ENCODE results near the gene TMEM91. TPM values are rescaled to one million over a fixed set of nuclear protein-coding genes. Genes with fewer than 3 reads are reported as not detected.

TMEM91 gene
- total and polyA plus RNA-seq, 2 donors (not counting 3 experiments of a cell fraction or from before 2014, with no cell fraction given) = 9.0 to 13.2 TPM

DNA sequence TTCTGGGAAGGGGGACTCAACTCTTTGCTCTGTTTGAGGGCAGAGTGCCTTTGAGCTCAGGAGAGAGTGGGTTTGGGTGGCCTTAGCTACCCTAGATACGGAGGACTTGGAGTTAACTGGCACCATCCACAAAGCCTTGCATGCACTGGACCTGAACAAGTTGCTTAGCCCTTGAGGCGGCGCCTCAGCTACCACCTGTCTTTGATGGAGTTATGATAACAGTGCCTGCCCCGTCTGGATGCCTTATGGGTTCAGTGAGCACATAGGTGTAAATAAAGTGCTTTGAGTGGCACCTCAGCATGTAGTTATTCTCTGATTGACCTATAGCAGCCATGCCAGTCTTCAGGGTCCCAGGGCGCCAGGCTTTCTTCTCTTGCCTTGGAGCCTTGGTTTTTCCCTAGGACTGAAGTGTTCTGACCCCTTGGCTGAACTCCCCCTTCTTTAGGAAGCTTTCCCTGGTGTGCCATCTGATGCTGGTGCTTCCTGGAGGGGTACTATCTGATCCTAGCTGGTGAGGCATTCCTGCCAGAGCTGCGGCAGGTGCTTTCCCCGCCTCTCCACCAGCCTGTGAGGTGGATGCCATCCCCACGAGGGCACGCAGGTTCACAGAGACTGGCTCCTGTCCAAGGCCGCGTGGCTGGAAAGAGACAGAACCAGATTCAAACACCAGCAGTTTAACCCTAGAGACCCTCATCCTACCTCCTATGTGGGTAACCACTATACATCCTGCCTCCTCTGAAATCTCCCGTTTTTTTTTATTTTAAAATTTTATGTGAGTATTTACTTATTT is 27.0 kb downstream of the TMEM91 start:
- no peak for TF ChIP-seq POLR2A (IDR thresholded peaks at IDR 0.05; ENCODE audit: low read depth, low read length)
- no peak for TF ChIP-seq EZH2 (IDR thresholded peaks at IDR 0.05; ENCODE audit: borderline replicate concordance, low read depth, low read length, severe bottlenecking)
- TF ChIP-seq GATA2 (IDR thresholded peaks at IDR 0.05; ENCODE audit: insufficient read depth, insufficient read length, low read depth, low read length) = no peak
- no peak for TF ChIP-seq MYC (IDR thresholded peaks at IDR 0.05; ENCODE audit: low read depth, low read length)
- no peak for TF ChIP-seq POLR2AphosphoS5 (IDR thresholded peaks at IDR 0.05; ENCODE audit: insufficient read depth, low read depth, low read length)
- TF ChIP-seq, protein P1, sequence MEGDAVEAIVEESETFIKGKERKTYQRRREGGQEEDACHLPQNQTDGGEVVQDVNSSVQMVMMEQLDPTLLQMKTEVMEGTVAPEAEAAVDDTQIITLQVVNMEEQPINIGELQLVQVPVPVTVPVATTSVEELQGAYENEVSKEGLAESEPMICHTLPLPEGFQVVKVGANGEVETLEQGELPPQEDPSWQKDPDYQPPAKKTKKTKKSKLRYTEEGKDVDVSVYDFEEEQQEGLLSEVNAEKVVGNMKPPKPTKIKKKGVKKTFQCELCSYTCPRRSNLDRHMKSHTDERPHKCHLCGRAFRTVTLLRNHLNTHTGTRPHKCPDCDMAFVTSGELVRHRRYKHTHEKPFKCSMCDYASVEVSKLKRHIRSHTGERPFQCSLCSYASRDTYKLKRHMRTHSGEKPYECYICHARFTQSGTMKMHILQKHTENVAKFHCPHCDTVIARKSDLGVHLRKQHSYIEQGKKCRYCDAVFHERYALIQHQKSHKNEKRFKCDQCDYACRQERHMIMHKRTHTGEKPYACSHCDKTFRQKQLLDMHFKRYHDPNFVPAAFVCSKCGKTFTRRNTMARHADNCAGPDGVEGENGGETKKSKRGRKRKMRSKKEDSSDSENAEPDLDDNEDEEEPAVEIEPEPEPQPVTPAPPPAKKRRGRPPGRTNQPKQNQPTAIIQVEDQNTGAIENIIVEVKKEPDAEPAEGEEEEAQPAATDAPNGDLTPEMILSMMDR (IDR thresholded peaks at IDR 0.05; ENCODE audit: extremely low read depth in 1 of 2, insufficient read depth in 1 of 2, low read depth in 1 of 2, low read length in 2 of 2) = no peak
- TF ChIP-seq, protein P2, sequence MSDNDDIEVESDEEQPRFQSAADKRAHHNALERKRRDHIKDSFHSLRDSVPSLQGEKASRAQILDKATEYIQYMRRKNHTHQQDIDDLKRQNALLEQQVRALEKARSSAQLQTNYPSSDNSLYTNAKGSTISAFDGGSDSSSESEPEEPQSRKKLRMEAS (IDR thresholded peaks at IDR 0.05; ENCODE audit: insufficient read depth, insufficient read length) = no peak
- no peak for TF ChIP-seq JUN (IDR thresholded peaks at IDR 0.05; ENCODE audit: borderline replicate concordance, insufficient read depth, insufficient read length, low read depth)
- no peak for TF ChIP-seq FOS (IDR thresholded peaks at IDR 0.05; ENCODE audit: borderline replicate concordance, insufficient read depth, low read length)
- Histone ChIP-seq H3K4me2 (ENCODE audit: insufficient read depth, low read length) (no peak overlapping the region), H3K4me3 (replicated peaks in 1 of 3; ENCODE audit: insufficient read depth in 1 of 3, low read depth in 1 of 3, low read length in 3 of 3) (no peak overlapping the region), H2AFZ (ENCODE audit: low read depth, low read length) (no peak overlapping the region), H3K9me3 (replicated peaks; ENCODE audit: control insufficient read depth, insufficient read depth, low read length) (no peaks in the 10 kb centered on the region), H3K36me3 (ENCODE audit: control insufficient read depth in 2 of 2, extremely low read depth in 1 of 2, insufficient read depth in 2 of 2, low read length in 2 of 2) (peaks cover 0 to 2% of the 10 kb centered on the region in 2 experiments), H3K4me1 (ENCODE audit: control insufficient read depth, extremely low read depth, insufficient read depth, low read length) (peaks cover 46% of the 10 kb centered on the region), H3K9me1 (replicated peaks; ENCODE audit: control insufficient read depth, extremely low read depth, insufficient read depth, low read length) (no peaks in the 10 kb centered on the region), H3K27ac (ENCODE audit: insufficient read depth, low read depth, low read length) (no peak overlapping the region), H3K79me2 (ENCODE audit: control insufficient read depth, insufficient read depth, low read length) (peaks cover 6% of the 10 kb centered on the region), H3K27me3 (ENCODE audit: control insufficient read depth in 2 of 2, insufficient read depth in 2 of 2, low read length in 2 of 2) (no peaks in the 10 kb centered on the region), H3K9ac (replicated peaks; ENCODE audit: extremely low read depth, insufficient read depth, low read length) (no peak overlapping the region), H4K20me1 (replicated peaks; ENCODE audit: control insufficient read depth, extremely low read depth, insufficient read depth, low read length) (no peaks in the 10 kb centered on the region)
- FAIRE-seq (no peak), DNase-seq (ENCODE audit: low read depth, low spot score) (no peak)
- dilution Hi-C loops (cut with MboI; ENCODE audit: extremely low pct_ligation_motif_present, low sequenced_read_pairs) (no loop called here), intact Hi-C loops (cut with micrococcal nuclease) (no loop called here)
- no TSS peak for BruUV-seq (replicated peaks)
- ChIA-PET CTCF (no interaction called here), POLR2A (no interaction called here)
